Type B pancreatic cell (in vitro differentiated cells): ENCODE data around the gene LETMD1. TPM values are rescaled to one million over a fixed set of nuclear protein-coding genes. Genes with fewer than 3 reads are reported as not detected.

Experiments
- DNase-seq: peaks from one replicate; pipeline ENCODE4 v3.0.0; 2021; ENCODE audit warnings: mixed read lengths; ENCODE audit not compliant: unreplicated experiment; ENCODE audit errors: extremely low spot score
- H3K27ac Mint-ChIP-seq: 2 replicates; pipeline ENCODE4 v1.8.0; 2021; ENCODE audit warnings: mild to moderate bottlenecking, mixed read lengths
- H3K27me3 Mint-ChIP-seq: 2 replicates; pipeline ENCODE4 v1.8.0; 2021; ENCODE audit warnings: mixed read lengths
- H3K36me3 Mint-ChIP-seq: 2 replicates; pipeline ENCODE4 v1.8.0; 2021; ENCODE audit warnings: mixed read lengths
- H3K4me1 Mint-ChIP-seq: one replicate; pipeline ENCODE4 v1.8.0; 2021; ENCODE audit warnings: mixed read lengths; ENCODE audit not compliant: unreplicated experiment
- H3K4me3 Mint-ChIP-seq: 2 replicates; pipeline ENCODE4 v1.8.0; 2021; ENCODE audit warnings: mild to moderate bottlenecking, mixed read lengths
- H3K9me3 Mint-ChIP-seq: 2 replicates; pipeline ENCODE4 v1.8.0; 2021; ENCODE audit warnings: mixed read lengths
- total RNA-seq: library from RNA; stranded (reverse); gene quantifications from 2 replicates; pipeline ENCODE4 v1.2.1, GENCODE V29; 2021; ENCODE audit warnings: low replicate concordance
- TF ChIP-seq, protein P1 (sequence below): fragments of 200-600 bp; sonication (generic); conservative IDR thresholded peaks from 2 replicates; pipeline ENCODE4 v1.5.0; 2021; ENCODE audit warnings: antibody characterized with exemption, mild to moderate bottlenecking

Gene LETMD1
- total RNA-seq, 1 donor from 2014 or later: 67.8 TPM

DNA sequence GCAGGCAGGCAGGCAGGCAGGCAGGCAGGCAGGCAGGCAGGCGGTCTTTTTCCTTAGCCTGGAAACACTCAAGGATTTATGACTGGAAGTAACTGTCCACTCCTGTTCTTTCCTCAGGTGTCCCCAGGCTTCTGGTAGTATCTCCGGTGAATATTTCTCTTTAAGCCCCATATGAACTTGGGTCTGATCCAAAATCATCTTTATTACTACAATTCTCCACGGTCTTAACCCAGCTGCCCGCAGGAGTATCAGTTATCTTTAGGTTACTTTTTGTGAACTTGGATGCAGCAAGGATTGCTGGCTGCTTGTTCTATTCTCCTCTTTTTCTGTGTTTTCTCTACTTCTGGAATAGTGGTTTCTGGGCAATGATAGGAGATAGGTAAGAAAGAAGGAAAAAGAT, 32.0 kb downstream of the LETMD1 start:
- no peaks in the 10 kb centered on the region for H3K9me3 Mint-ChIP-seq
- H3K36me3 Mint-ChIP-seq: peaks cover 7% of the 10 kb centered on the region
- TF ChIP-seq, protein P1, sequence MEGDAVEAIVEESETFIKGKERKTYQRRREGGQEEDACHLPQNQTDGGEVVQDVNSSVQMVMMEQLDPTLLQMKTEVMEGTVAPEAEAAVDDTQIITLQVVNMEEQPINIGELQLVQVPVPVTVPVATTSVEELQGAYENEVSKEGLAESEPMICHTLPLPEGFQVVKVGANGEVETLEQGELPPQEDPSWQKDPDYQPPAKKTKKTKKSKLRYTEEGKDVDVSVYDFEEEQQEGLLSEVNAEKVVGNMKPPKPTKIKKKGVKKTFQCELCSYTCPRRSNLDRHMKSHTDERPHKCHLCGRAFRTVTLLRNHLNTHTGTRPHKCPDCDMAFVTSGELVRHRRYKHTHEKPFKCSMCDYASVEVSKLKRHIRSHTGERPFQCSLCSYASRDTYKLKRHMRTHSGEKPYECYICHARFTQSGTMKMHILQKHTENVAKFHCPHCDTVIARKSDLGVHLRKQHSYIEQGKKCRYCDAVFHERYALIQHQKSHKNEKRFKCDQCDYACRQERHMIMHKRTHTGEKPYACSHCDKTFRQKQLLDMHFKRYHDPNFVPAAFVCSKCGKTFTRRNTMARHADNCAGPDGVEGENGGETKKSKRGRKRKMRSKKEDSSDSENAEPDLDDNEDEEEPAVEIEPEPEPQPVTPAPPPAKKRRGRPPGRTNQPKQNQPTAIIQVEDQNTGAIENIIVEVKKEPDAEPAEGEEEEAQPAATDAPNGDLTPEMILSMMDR: no peak
- no peak for DNase-seq
- H3K27me3 Mint-ChIP-seq: no peaks in the 10 kb centered on the region
- no peak overlapping the region for H3K27ac Mint-ChIP-seq
- peak overlapping the region; percentile 0 for H3K4me3 Mint-ChIP-seq
- peaks cover 32% of the 10 kb centered on the region for H3K4me1 Mint-ChIP-seq

DNA sequence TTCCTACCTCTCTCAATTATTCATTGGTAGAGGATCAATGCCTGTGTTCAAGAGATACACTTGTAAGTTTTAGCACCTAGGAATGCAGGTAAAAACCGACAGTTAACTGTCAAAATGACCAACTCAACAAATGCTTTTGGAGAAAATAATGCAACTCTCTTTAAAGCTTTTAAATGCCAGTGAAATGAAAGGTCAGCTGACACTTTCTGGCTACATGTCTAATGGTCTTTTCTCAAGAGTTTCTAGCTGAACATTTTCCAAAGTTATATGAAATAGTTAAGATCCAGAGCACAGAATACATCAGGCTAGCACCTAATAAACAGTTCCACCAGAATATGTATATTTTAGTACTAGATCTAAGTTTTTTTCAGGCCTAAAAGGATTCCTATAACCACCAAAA, 33.3 kb downstream of the LETMD1 start:
- H3K9me3 Mint-ChIP-seq: no peaks in the 10 kb centered on the region
- peaks cover 7% of the 10 kb centered on the region for H3K36me3 Mint-ChIP-seq
- H3K27me3 Mint-ChIP-seq: no peaks in the 10 kb centered on the region
- TF ChIP-seq, protein P1: no peak
- peak overlapping the region; percentile 29 for H3K27ac Mint-ChIP-seq
- peaks cover 33% of the 10 kb centered on the region for H3K4me1 Mint-ChIP-seq
- DNase-seq: no peak
- peak overlapping the region; percentile 100 for H3K4me3 Mint-ChIP-seq

DNA sequence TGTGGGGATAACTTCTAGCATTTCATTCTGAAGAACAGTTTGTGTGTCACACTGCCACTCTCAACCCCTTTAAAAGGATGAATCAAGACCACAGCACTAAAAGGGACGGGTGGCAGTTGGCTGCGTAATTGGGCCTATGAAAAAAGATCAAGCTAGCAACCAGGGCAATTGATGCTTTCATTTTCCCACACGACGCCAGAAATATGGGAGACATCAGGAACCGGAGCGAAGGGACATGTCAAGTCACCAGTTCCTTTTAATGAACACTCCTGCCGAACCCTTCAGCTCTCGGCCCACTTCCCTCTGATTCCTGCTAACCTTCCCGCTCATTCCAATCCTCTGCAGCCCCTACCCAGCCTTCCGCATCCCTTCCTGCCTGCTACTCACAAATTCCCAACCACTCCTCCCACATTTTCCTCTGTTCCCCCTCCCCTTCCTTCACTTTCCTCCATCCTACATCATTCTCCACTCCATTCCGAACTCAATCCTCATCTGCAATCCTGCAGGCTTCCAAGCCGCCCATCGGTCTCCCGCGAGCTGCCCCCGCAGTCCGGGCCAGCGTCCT, 34.5 kb downstream of the LETMD1 start:
- Mint-ChIP-seq H3K36me3 (peaks cover 7% of the 10 kb centered on the region), H3K4me1 (peaks cover 32% of the 10 kb centered on the region), H3K27ac (peak overlapping the region; percentile 95), H3K9me3 (no peaks in the 10 kb centered on the region), H3K27me3 (no peaks in the 10 kb centered on the region), H3K4me3 (peak overlapping the region; percentile 100)
- TF ChIP-seq, protein P1: no peak
- DNase-seq: no peak

DNA sequence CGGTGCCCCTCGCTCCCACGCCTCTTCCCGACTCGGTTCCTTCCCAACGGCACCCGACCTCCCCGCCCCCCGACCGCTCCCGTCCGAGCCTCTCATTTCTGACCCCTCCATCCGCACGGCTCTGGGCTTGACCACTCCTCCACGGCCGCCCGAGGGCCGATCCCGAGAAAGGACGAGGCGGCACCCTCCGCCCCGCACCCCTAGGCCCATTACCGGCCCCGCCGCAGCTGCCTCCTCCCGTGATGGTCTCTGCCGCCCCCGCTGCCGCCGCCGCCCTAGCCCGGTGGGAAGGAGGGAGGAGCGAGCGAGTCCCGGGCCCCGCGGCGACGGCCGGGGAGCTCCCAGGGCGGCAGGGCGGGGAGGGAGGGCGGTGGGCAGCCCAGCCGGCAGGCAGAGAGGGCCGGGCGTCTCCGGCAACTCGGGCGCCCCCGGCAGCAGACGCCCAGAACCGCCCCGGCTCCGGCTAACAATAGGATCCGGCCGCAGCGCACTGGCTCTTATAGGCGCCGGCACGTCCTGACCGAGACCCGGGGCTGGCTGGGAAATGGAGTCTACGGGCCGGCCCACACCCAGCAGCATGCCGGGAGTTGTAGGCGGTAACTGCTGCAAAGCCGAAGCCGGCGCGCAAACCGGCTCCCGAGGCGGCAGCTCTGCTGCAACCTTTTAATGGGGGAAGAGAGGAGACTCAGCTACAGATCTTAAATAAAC, 35.2 kb downstream of the LETMD1 start, which contains the start of gene CSRNP2:
TSS of gene CSRNP2 (minus strand) at position 471 of the 708 bp plus-strand sequence. CDS start 7,035 bp downstream, outside the sequence.
- TF ChIP-seq, protein P1: no peak
- Mint-ChIP-seq H3K4me1 (peaks cover 26% of the 10 kb centered on the region), H3K4me3 (peak within 1 kb of the TSS; percentile 100), H3K36me3 (peaks cover 7% of the 10 kb centered on the region), H3K27me3 (no peaks in the 10 kb centered on the region), H3K27ac (peak within 1 kb of the TSS; percentile 95), H3K9me3 (no peaks in the 10 kb centered on the region)
- peak; percentile 98 for DNase-seq

DNA sequence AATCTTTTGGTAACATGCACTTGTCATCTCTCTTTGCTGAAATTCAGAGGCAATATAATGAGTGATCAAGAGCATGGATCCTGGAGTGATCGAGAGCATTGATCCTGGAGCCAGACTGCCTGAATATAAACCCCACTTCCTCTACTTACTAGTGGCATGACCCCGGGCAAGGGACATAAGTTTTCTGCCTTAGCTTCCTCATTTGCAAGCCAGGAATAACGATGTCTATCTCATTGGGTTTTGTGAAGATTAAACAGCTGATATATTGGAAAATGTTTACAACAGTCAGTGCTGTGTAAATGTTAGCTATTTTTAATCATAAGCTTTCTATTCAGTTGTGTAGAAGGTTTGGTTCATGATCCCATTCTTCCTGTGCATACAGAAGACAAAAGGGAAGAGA, 37.6 kb downstream of the LETMD1 start:
- no peak for DNase-seq
- no peak overlapping the region for H3K4me3 Mint-ChIP-seq
- H3K36me3 Mint-ChIP-seq: no peaks in the 10 kb centered on the region
- no peaks in the 10 kb centered on the region for H3K9me3 Mint-ChIP-seq
- H3K27ac Mint-ChIP-seq: no peak overlapping the region
- peaks cover 25% of the 10 kb centered on the region for H3K4me1 Mint-ChIP-seq
- TF ChIP-seq, protein P1: no peak
- no peaks in the 10 kb centered on the region for H3K27me3 Mint-ChIP-seq
